Caco-2 (cell line): ENCODE measurements around the gene TSPYL4. TPM values are rescaled to one million over a fixed set of nuclear protein-coding genes. Genes with fewer than 3 reads are reported as not detected.
A peak's percentile ranks its signal among the peaks of the same experiment; 100 is the strongest.

Experiments used
- BruUV-seq: library from RNA; stranded (reverse); fragments of 400-500 nt; replicated peaks from 2 replicates; lab custom pipeline; 2021; lab: Mats Ljungman, UMichigan
- CTCF ChIA-PET: fragments of 300-600 bp; sonication (Branson Sonifier 250); formaldehyde crosslinking; loops from one replicate; lab custom pipeline; 2022; ENCODE audit warnings: antibody characterized with exemption; lab: Charles Lee
- POLR2A ChIA-PET: fragments of 300-600 bp; sonication (Branson Sonifier 250); formaldehyde crosslinking; loops from one replicate; lab custom pipeline; 2022; ENCODE audit warnings: antibody characterized with exemption; lab: Charles Lee
- DNase-seq, 2 experiments: peaks; one replicate each; pipeline versions ENCODE4 v3.0.0 to v3.0.0-alpha.2; 2020 to 2022
- H3K27me3 ChIP-seq: replicated peaks from 2 replicates; pipeline ENCODE4 v1.6.0; 2011; ENCODE audit warnings: low read length; ENCODE audit not compliant: control insufficient read depth, insufficient read depth
- H3K36me3 ChIP-seq: 2 replicates; pipeline ENCODE4 v1.5.1; 2011; ENCODE audit warnings: low read length; ENCODE audit not compliant: control insufficient read depth, insufficient read depth
- H3K4me1 ChIP-seq: fragments of 250-450 bp; sonication (Bioruptor Pico); 2 replicates; pipeline ENCODE4 v1.5.1; 2020; ENCODE audit warnings: mild to moderate bottlenecking
- H3K4me3 ChIP-seq: 2 replicates; pipeline ENCODE4 v1.5.1; 2011; ENCODE audit warnings: low read depth, mild to moderate bottlenecking, control low read depth, low read length
- H3K9me3 ChIP-seq: fragments of 250-450 bp; sonication (Bioruptor Pico); 2 replicates; pipeline ENCODE4 v1.5.1; 2020; ENCODE audit warnings: mild to moderate bottlenecking, moderate library complexity
- H3K27ac Mint-ChIP-seq: one replicate; pipeline ENCODE4 v1.8.0; 2022; ENCODE audit warnings: mixed read lengths; ENCODE audit not compliant: unreplicated experiment
- H3K27me3 Mint-ChIP-seq: one replicate; pipeline ENCODE4 v1.8.0; 2022; ENCODE audit warnings: mixed read lengths; ENCODE audit not compliant: insufficient read depth, unreplicated experiment
- H3K36me3 Mint-ChIP-seq: one replicate; pipeline ENCODE4 v1.8.0; 2022; ENCODE audit warnings: mild to moderate bottlenecking, mixed read lengths; ENCODE audit not compliant: insufficient read depth, unreplicated experiment
- H3K4me1 Mint-ChIP-seq: one replicate; pipeline ENCODE4 v1.8.0; 2022; ENCODE audit warnings: low read depth, mixed read lengths; ENCODE audit not compliant: unreplicated experiment
- H3K4me3 Mint-ChIP-seq: one replicate; pipeline ENCODE4 v1.8.0; 2022; ENCODE audit warnings: mild to moderate bottlenecking, moderate library complexity, mixed read lengths; ENCODE audit not compliant: unreplicated experiment
- H3K9me3 Mint-ChIP-seq: one replicate; pipeline ENCODE4 v1.8.0; 2022; ENCODE audit warnings: mixed read lengths; ENCODE audit not compliant: unreplicated experiment
- CTCF ChIP-seq, 2 experiments: fragments of 200-600 bp in 1 of 2; IDR thresholded peaks; 1 replicate in 1 of 2; 2 replicates in 1 of 2; pipeline versions ENCODE4 v1.5.1 to v1.8.0; 2011 to 2022; ENCODE audit warnings: antibody characterized with exemption in 1 of 2, control low read depth in 1 of 2, inconsistent platforms in 1 of 2, low read depth in 1 of 2, low read length in 1 of 2, mild to moderate bottlenecking in 1 of 2, moderate library complexity in 1 of 2; ENCODE audit not compliant: insufficient read depth in 1 of 2, severe bottlenecking in 1 of 2, unreplicated experiment in 1 of 2
- intact Hi-C: fragments of 100-400 bp; cut with micrococcal nuclease; formaldehyde crosslinking; loops from one replicate; pipeline ENCODE4 v1.10.0; 2022; ENCODE audit not compliant: unreplicated experiment
- total RNA-seq: library from RNA; stranded (reverse); gene quantifications from 2 replicates; pipeline ENCODE4 v1.2.3, GENCODE V29; 2022

Gene TSPYL4
- total RNA-seq, 1 experiment from 2014 or later: 10.7 TPM

GRCh38 chr6:116218866-116219265, 35.0 kb downstream of the TSPYL4 start:
- no peak overlapping the region for H3K4me3 Mint-ChIP-seq
- no peak for DNase-seq
- BruUV-seq: no TSS peak
- no peak for TF ChIP-seq CTCF (IDR thresholded peaks at IDR 0.05; ENCODE audit: insufficient read depth in 1 of 2, low read depth in 1 of 2, low read length in 1 of 2, severe bottlenecking in 1 of 2, unreplicated experiment in 1 of 2)
- H3K27ac Mint-ChIP-seq: no peak overlapping the region
- ChIA-PET CTCF (no interaction called here), POLR2A (no interaction called here)
- H3K36me3 Mint-ChIP-seq: no peaks in the 10 kb centered on the region
- H3K4me3 ChIP-seq: no peak overlapping the region
- H3K9me3 Mint-ChIP-seq: no peaks in the 10 kb centered on the region
- no peaks in the 10 kb centered on the region for H3K4me1 Mint-ChIP-seq
- H3K36me3 ChIP-seq: no peaks in the 10 kb centered on the region
- H3K27me3 ChIP-seq: no peaks in the 10 kb centered on the region
- no peaks in the 10 kb centered on the region for H3K9me3 ChIP-seq
- no peaks in the 10 kb centered on the region for H3K27me3 Mint-ChIP-seq
- no peaks in the 10 kb centered on the region for H3K4me1 ChIP-seq
- intact Hi-C loops: loop anchor here (5.0 kb wide), 2 partner anchors 48 to 343 kb away; no protein-coding TSS in a partner anchor

DNA sequence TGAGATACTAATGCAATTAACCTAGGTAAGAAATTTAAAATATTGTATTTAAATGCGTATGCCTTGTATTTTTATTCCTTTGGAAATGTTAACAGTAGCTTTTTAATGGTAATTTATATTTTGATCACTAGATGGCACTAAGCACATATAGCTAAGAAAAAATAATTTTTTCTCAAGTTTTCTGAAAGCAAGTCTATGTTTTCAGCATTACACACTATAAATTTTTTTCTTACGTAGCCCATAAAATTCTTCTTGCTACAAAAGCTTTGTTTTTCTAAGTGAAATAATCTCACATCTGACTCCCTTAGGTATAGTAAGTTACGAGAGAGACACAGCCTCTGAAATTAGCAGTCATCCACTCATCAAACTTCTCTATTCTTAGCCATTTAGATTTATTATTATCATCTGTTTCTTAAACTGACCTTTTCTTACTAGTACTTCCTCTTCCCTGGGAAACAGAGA, 35.7 kb downstream of the TSPYL4 start:
- TF ChIP-seq CTCF (IDR thresholded peaks at IDR 0.05; ENCODE audit: insufficient read depth in 1 of 2, low read depth in 1 of 2, low read length in 1 of 2, severe bottlenecking in 1 of 2, unreplicated experiment in 1 of 2): peak; percentile 25 to 51
- BruUV-seq: no TSS peak
- Mint-ChIP-seq H3K27me3 (no peaks in the 10 kb centered on the region), H3K4me3 (no peak overlapping the region), H3K36me3 (no peaks in the 10 kb centered on the region), H3K4me1 (no peaks in the 10 kb centered on the region), H3K27ac (no peak overlapping the region), H3K9me3 (no peaks in the 10 kb centered on the region)
- POLR2A ChIA-PET: interaction anchor here (1.0 kb wide), 1 partner anchor 61 kb away, joined by 4 read pairs; the partner anchor contains the start of gene TSPYL1
- Histone ChIP-seq H3K9me3 (no peaks in the 10 kb centered on the region), H3K4me3 (no peak overlapping the region), H3K27me3 (no peaks in the 10 kb centered on the region), H3K4me1 (no peaks in the 10 kb centered on the region), H3K36me3 (no peaks in the 10 kb centered on the region; the same call in 1 of the 2 replicates)
- no peak for DNase-seq
- intact Hi-C loops: loop anchor here (5.0 kb wide), 2 partner anchors 49 to 344 kb away; no protein-coding TSS in a partner anchor
- CTCF ChIA-PET: interaction anchor here (1.0 to 1.2 kb wide), 3 partner anchors 35 to 106 kb away, joined by 3 to 6 read pairs (median 5); partner anchors contain the start of gene TSPYL4

DNA sequence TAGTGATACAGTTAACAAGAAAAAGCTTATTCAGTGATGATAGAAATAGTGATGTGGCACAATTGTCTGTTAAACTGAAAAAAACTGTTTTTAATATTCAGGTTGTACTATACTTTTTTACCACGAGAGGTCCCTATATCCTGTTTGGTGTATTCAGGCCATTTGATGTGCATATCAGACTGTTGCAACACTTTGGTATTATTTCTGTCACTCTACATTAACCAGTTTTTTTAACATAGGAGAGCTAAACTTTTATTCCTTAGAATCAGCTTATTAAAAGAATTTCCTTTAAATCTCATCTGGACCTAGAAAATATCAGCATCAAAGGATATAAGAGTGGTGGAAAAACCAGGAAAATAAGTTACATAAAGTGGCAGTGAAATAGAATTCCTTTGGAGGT, 36.8 kb downstream of the TSPYL4 start:
- no peaks in the 10 kb centered on the region for H3K36me3 Mint-ChIP-seq
- Histone ChIP-seq H3K4me1 (no peaks in the 10 kb centered on the region), H3K36me3 (no peaks in the 10 kb centered on the region; the same call in 1 of the 2 replicates), H3K9me3 (no peaks in the 10 kb centered on the region), H3K4me3 (no peak overlapping the region), H3K27me3 (no peaks in the 10 kb centered on the region)
- no peak overlapping the region for H3K4me3 Mint-ChIP-seq
- BruUV-seq: no TSS peak
- CTCF ChIA-PET: no interaction called here
- H3K27me3 Mint-ChIP-seq: no peaks in the 10 kb centered on the region
- H3K4me1 Mint-ChIP-seq: no peaks in the 10 kb centered on the region
- peak in 1 of 2 experiments; percentile 37 for DNase-seq
- peak; percentile 31 to 48 for TF ChIP-seq CTCF (IDR thresholded peaks at IDR 0.05; ENCODE audit: insufficient read depth in 1 of 2, low read depth in 1 of 2, low read length in 1 of 2, severe bottlenecking in 1 of 2, unreplicated experiment in 1 of 2)
- H3K9me3 Mint-ChIP-seq: no peaks in the 10 kb centered on the region
- intact Hi-C loops: loop anchor here (5.0 kb wide), 2 partner anchors 50 to 345 kb away; no protein-coding TSS in a partner anchor
- POLR2A ChIA-PET: no interaction called here
- H3K27ac Mint-ChIP-seq: no peak overlapping the region
